SH-SY5Y (cell line): ENCODE measurements around the gene MRPS14.

ENCODE experiments used
- GATA2 ChIP-seq: IDR thresholded peaks from 2 replicates; pipeline ENCODE4 v1.6.1; 2011; ENCODE audit warnings: mild to moderate bottlenecking, low read depth, low read length
- GATA3 ChIP-seq: IDR thresholded peaks from 2 replicates; pipeline ENCODE4 v1.6.1; 2011; ENCODE audit warnings: low read depth, mild to moderate bottlenecking, low read length, moderate library complexity

DNA sequence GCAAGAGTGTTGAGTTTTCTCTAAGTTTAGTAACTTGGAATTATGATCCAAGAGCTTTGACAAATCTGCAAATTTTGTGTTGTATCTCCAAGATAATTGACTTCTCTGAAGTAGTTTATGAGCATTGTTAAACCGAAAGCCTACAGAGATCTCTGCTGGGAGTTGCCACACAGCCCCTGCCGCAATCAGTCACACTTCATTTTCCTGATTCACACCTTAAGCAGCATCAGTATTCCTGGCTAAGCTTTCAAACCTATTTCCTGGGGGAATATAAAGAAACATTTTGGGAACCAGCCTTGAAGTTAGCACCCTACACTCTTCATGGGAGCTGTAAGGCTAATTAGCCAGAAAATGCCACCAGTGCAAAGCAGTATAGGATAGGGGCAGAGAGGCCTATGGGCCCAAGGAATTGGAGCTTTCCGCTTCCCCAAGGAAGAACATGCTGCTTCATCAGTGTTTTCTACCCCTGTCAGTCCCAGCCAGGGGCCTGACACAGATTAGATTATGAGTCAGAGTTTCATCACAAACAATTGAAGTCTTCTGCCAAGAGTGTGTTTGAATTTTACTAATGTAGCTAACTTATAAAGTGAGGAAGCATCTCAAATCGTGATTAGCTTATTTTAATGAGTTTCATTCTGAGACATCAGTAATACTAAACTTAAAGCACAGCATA lies 46.7 kb downstream of the MRPS14 start:
- TF ChIP-seq GATA2 (no peak), GATA3 (no peak)
